ENCODE results near the gene SMAGP.
"Not testable (repeated sequence)": the region's sequence is repeated elsewhere in the genome, so short reads cannot be mapped to it uniquely, and the experiment has no call there.

SMAGP gene

DNA sequence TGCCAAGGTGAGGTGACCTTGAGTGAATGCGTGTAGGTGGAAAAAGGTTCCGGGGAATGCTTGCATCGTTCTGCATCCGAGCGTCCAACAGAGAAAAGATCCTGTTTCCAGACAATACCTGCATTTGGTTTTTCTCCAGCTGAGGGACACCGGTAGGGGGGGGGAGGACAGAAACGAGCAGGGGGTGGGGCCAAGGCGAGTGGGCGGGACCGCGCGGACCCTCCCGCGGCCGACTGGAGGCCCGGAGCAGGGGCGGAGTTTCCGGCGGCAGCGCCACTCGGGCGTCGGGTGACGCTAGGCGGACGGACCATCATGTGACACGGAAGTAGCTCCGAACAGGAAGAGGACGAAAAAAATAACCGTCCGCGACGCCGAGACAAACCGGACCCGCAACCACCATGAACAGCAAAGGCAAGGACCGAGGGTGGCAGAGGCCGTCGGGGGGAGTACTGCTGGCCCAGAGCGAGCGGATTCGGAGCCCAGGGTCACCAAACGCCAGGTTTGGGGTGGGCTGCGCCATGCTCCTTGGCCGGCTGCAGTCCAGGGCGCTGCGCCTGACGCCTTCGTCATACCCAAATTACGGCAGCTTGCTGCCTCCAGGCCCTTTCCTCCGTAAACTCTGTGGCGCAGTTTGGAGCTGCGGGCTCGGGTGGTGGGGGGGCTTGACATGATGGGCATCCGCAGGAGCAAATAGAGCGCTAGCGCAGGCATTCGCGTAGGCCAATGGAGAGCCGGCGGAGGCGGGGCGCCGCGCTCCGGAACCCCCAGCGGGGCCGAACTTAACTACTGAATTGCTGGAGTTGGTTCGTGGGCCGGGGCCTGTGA lies 31.5 kb downstream of the SMAGP start, which contains the start of gene DAZAP2:
Gene DAZAP2, plus strand, starts transcription at position 317 of the 825 bp plus-strand sequence. Its CDS starts 82 bp downstream, at position 399.
- TF ChIP-seq, protein P1, sequence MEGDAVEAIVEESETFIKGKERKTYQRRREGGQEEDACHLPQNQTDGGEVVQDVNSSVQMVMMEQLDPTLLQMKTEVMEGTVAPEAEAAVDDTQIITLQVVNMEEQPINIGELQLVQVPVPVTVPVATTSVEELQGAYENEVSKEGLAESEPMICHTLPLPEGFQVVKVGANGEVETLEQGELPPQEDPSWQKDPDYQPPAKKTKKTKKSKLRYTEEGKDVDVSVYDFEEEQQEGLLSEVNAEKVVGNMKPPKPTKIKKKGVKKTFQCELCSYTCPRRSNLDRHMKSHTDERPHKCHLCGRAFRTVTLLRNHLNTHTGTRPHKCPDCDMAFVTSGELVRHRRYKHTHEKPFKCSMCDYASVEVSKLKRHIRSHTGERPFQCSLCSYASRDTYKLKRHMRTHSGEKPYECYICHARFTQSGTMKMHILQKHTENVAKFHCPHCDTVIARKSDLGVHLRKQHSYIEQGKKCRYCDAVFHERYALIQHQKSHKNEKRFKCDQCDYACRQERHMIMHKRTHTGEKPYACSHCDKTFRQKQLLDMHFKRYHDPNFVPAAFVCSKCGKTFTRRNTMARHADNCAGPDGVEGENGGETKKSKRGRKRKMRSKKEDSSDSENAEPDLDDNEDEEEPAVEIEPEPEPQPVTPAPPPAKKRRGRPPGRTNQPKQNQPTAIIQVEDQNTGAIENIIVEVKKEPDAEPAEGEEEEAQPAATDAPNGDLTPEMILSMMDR (conservative IDR thresholded peaks at IDR 0.05), result no peak
- peak within 1 kb of the TSS; percentile 99 for H3K27ac ChIP-seq

DNA sequence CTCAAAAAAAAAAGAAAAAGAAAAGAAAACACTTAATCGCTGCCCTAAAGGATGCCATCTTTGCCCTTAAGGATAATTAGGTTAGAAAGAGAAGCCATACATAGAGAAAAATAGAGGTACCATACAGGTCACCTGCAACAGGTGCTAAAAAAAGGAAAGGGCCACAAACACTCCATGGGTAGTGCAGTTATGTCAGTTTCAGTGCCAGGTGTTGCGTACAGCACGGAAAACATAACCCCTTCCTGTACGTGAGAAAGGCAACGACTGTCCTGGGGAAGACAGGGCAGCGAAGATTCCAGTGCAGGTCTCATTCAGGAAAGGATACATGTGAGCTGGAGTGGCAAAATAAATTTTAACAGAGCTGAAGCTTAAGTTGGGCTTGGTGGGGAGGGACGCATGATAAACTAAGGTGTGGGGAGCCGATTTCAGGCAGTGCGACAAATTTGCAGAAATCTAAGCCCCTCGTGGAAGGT lies 32.1 kb downstream of the SMAGP start:
- TF ChIP-seq, protein P1 (conservative IDR thresholded peaks at IDR 0.05), result no peak
- H3K27ac ChIP-seq, result peak overlapping the region; percentile 99

- H3K27ac ChIP-seq, result peak overlapping the region; percentile 5; the same call in 1 of the 2 replicates
- TF ChIP-seq, protein P1 (conservative IDR thresholded peaks at IDR 0.05), result no peak
These were observed 35.7 kb downstream of the SMAGP start for GRCh38 chr12:51234530-51234929.

GRCh38 chr12:51232642-51233041 lies 37.6 kb downstream of the SMAGP start:
- TF ChIP-seq, protein P1 (conservative IDR thresholded peaks at IDR 0.05), result no peak
- no peak overlapping the region for H3K27ac ChIP-seq

DNA sequence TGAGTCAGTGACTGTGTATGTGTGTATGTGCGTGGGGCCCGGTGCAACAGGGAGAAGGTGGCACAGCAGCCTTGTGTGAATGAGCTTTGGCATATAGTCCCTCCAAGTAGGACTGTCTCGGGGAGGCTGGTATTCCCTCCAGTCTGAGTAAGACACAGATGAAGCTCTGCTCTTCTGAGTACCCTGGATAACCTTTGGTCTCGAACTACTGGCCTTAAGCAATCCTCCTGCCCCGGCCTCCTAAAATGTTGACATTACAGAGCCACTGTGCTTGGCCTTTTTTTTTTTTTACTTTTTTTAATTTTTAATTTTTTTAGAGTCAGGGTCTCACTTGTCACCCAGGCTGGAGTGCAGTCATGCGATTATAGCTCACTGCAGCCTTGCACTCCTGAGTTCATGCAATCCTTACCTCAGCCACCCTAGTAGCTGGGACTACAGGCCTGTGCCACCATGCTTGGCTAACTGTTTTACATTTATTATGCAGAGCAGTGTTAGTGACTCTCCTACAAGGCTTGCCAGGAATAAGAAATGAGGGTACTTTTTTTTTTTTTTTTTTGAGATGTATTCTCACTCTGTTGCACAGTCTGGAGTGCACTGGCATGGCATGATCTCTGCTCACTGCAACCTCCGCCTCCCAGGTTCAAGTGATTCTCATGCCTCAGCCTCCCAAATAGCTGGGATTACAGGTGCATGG lies 41.0 kb downstream of the SMAGP start:
- TF ChIP-seq, protein P1 (conservative IDR thresholded peaks at IDR 0.05), result no peak

GRCh38 chr12:51227962-51228361 lies 42.3 kb downstream of the SMAGP start:
- TF ChIP-seq, protein P1 (conservative IDR thresholded peaks at IDR 0.05), result no peak
- no peak overlapping the region for H3K27ac ChIP-seq

More for the DNA sequence above, 41.0 kb downstream of the SMAGP start:
- H3K27ac ChIP-seq, result no peak overlapping the region

GRCh38 chr12:51227112-51227511 lies 43.1 kb downstream of the SMAGP start:
- H3K27ac ChIP-seq, result not testable (repeated sequence)
